Stimulated activated CD8-positive, alpha-beta memory T cell treated with anti-CD3 and anti-CD28 coated beads, Interleukin-2, amount 100 ng/mL, for 48 hours (primary cell): Measurements from ENCODE around the gene LRRC25.

Experiments used
- DNase-seq, 2 donors: peaks; one replicate each; pipeline ENCODE4 v3.0.0-alpha.2; 2020; ENCODE audit warnings: low read depth in 2 of 2

Gene LRRC25

GRCh38 chr19:18424890-18425514 lies 27.6 kb upstream of the LRRC25 start:
- no peak for DNase-seq

GRCh38 chr19:18424122-18424889 lies 26.9 kb upstream of the LRRC25 start:
- DNase-seq, result no peak

- DNase-seq, result no peak
These were observed 26.0 kb upstream of the LRRC25 start for GRCh38 chr19:18423258-18424020.

- DNase-seq, result no peak
These were observed 25.2 kb upstream of the LRRC25 start for GRCh38 chr19:18422530-18423191.

- no peak for DNase-seq
These were observed 24.0 kb upstream of the LRRC25 start for GRCh38 chr19:18421371-18421959.

- no peak for DNase-seq
These were observed 23.5 kb upstream of the LRRC25 start for GRCh38 chr19:18420930-18421329.

- no peak for DNase-seq
These were observed 22.5 kb upstream of the LRRC25 start for GRCh38 chr19:18419699-18420460.

- DNase-seq, result peak; percentile 58 to 65
These were observed 21.8 kb upstream of the LRRC25 start, which contains the start of gene SSBP4 for GRCh38 chr19:18419195-18419698. SSBP4 (plus strand) TSS chr19:18419398; CDS start chr19:18419649, 251 bp downstream.

- DNase-seq, result no peak
These were observed 21.2 kb upstream of the LRRC25 start for GRCh38 chr19:18418483-18419194.

- DNase-seq, result no peak
These were observed 20.6 kb upstream of the LRRC25 start for GRCh38 chr19:18418029-18418482.

- DNase-seq, result peak in 1 of 2 donors; percentile 41
These were observed 20.0 kb upstream of the LRRC25 start for GRCh38 chr19:18417250-18418028.

- DNase-seq, result peak in 1 of 2 donors; percentile 54
These were observed 19.4 kb upstream of the LRRC25 start for GRCh38 chr19:18416778-18417249.

GRCh38 chr19:18415178-18415867 lies 17.9 kb upstream of the LRRC25 start:
- no peak for DNase-seq

GRCh38 chr19:18414504-18415177 lies 17.2 kb upstream of the LRRC25 start:
- no peak for DNase-seq

- DNase-seq, result no peak
These were observed 15.3 kb upstream of the LRRC25 start for GRCh38 chr19:18412610-18413239.

- DNase-seq, result no peak
These were observed 10.6 kb upstream of the LRRC25 start for GRCh38 chr19:18408053-18408476.

GRCh38 chr19:18406749-18407148 lies 9.3 kb upstream of the LRRC25 start:
- no peak for DNase-seq
